ENCODE results near the gene PRKN.
"Not testable (repeated sequence)": the region's sequence is repeated elsewhere in the genome, so short reads cannot be mapped to it uniquely, and the experiment has no call there.

PRKN gene

GRCh38 chr6:161838306-161839035 lies 889.1 kb downstream of the PRKN start:
- DNase-seq (ENCODE audit: low spot score), result no peak

GRCh38 chr6:161837854-161838253 lies 889.7 kb downstream of the PRKN start:
- no peak for DNase-seq (ENCODE audit: low spot score)

- no peak for DNase-seq (ENCODE audit: low spot score)
Observed at GRCh38 chr6:161837449-161837735, 890.2 kb downstream of the PRKN start.

GRCh38 chr6:161836643-161837448 lies 890.7 kb downstream of the PRKN start:
- DNase-seq (ENCODE audit: low spot score), result no peak

GRCh38 chr6:161835500-161836215 lies 891.9 kb downstream of the PRKN start:
- no peak for DNase-seq (ENCODE audit: low spot score)

- DNase-seq (ENCODE audit: low spot score), result no peak
Observed at GRCh38 chr6:161834426-161834825, 893.1 kb downstream of the PRKN start.

GRCh38 chr6:161833099-161833860 lies 894.3 kb downstream of the PRKN start:
- DNase-seq (ENCODE audit: low spot score), result no peak

GRCh38 chr6:161832622-161833021 lies 894.9 kb downstream of the PRKN start:
- DNase-seq (ENCODE audit: low spot score), result no peak

GRCh38 chr6:161830866-161831616 lies 896.5 kb downstream of the PRKN start:
- no peak for DNase-seq (ENCODE audit: low spot score)

GRCh38 chr6:161829291-161829729 lies 898.3 kb downstream of the PRKN start:
- no peak for DNase-seq (ENCODE audit: low spot score)

GRCh38 chr6:161828355-161828754 lies 899.2 kb downstream of the PRKN start:
- DNase-seq (ENCODE audit: low spot score), result no peak

GRCh38 chr6:161826512-161826911 lies 901.1 kb downstream of the PRKN start:
- DNase-seq (ENCODE audit: low spot score), result no peak

GRCh38 chr6:161822204-161822603 lies 905.4 kb downstream of the PRKN start:
- not testable (repeated sequence) for DNase-seq (ENCODE audit: low spot score)

GRCh38 chr6:161817881-161818280 lies 909.7 kb downstream of the PRKN start:
- DNase-seq (ENCODE audit: low spot score), result no peak

- DNase-seq (ENCODE audit: low spot score), result no peak
Observed at GRCh38 chr6:161815965-161816364, 911.6 kb downstream of the PRKN start.

GRCh38 chr6:161813156-161813555 lies 914.4 kb downstream of the PRKN start:
- no peak for DNase-seq (ENCODE audit: low spot score)

- DNase-seq (ENCODE audit: low spot score), result no peak
Observed at GRCh38 chr6:161809971-161810370, 917.6 kb downstream of the PRKN start.

- no peak for DNase-seq (ENCODE audit: low spot score)
Observed at GRCh38 chr6:161804838-161805237, 922.7 kb downstream of the PRKN start.

- no peak for DNase-seq (ENCODE audit: low spot score)
Observed at GRCh38 chr6:161803131-161803530, 924.4 kb downstream of the PRKN start.

GRCh38 chr6:161802231-161802630 lies 925.3 kb downstream of the PRKN start:
- no peak for DNase-seq (ENCODE audit: low spot score)

- no peak for DNase-seq (ENCODE audit: low spot score)
Observed at GRCh38 chr6:161798844-161799394, 928.6 kb downstream of the PRKN start.

All from NAMALWA (cell line).